OCI-LY7 (cell line): Measurements from ENCODE around the gene PRR3. TPM values are rescaled to one million over a fixed set of nuclear protein-coding genes. Genes with fewer than 3 reads are reported as not detected.
"Not testable (repeated sequence)": the region's sequence is repeated elsewhere in the genome, so short reads cannot be mapped to it uniquely, and the experiment has no call there.

Source experiments
- BruUV-seq: library from RNA; stranded (reverse); fragments of 400-500 nt; replicated peaks from 2 replicates; lab custom pipeline; 2021; lab: Mats Ljungman, UMichigan
- CTCF ChIA-PET: fragments of 300-600 bp; sonication (Branson Sonifier 250); formaldehyde crosslinking; loops from one replicate; lab custom pipeline; 2022; ENCODE audit warnings: antibody characterized with exemption; ENCODE audit not compliant: unreplicated experiment; lab: Charles Lee
- POLR2A ChIA-PET: fragments of 300-600 bp; sonication (Branson Sonifier 250); formaldehyde crosslinking; loops from one replicate; lab custom pipeline; 2022; ENCODE audit warnings: antibody characterized with exemption; lab: Charles Lee
- DNase-seq: peaks from one replicate; pipeline ENCODE4 v3.0.0-alpha.2; 2015; ENCODE audit warnings: low spot score
- H2AFZ ChIP-seq: fragments of 200-600 bp; sonication (generic), shearing (Covaris generic); 2 replicates; pipeline ENCODE4 v1.6.1; 2014; ENCODE audit warnings: mild to moderate bottlenecking, antibody characterized with exemption, low read length, moderate library complexity
- H3K27ac ChIP-seq: fragments of 200-600 bp; sonication (generic); 2 replicates; pipeline ENCODE4 v1.5.1; 2014; ENCODE audit warnings: mixed run types, low read depth, mild to moderate bottlenecking, moderate library complexity, low read length, inconsistent platforms; ENCODE audit not compliant: poor library complexity, severe bottlenecking
- H3K36me3 ChIP-seq: fragments of 200-600 bp; sonication (generic); 2 replicates; pipeline ENCODE4 v1.6.1; 2014; ENCODE audit warnings: mild to moderate bottlenecking, antibody characterized with exemption, low read length, moderate library complexity, mixed read lengths; ENCODE audit not compliant: insufficient read depth
- H3K4me1 ChIP-seq: fragments of 200-600 bp; sonication (generic); 2 replicates; pipeline ENCODE4 v1.5.1; 2014; ENCODE audit warnings: mild to moderate bottlenecking, low read length; ENCODE audit not compliant: insufficient read depth, poor library complexity, severe bottlenecking
- H3K4me2 ChIP-seq: fragments of 200-600 bp; sonication (generic); 2 replicates; pipeline ENCODE4 v1.6.1; 2014; ENCODE audit warnings: mild to moderate bottlenecking, low read length
- H3K4me3 ChIP-seq: fragments of 200-600 bp; sonication (generic); 2 replicates; pipeline ENCODE4 v1.5.1; 2014; ENCODE audit warnings: mild to moderate bottlenecking, low read depth, low read length; ENCODE audit not compliant: poor library complexity, severe bottlenecking
- H3K79me2 ChIP-seq: fragments of 200-600 bp; sonication (generic); 2 replicates; pipeline ENCODE4 v1.6.1; 2016; ENCODE audit warnings: low read depth, mild to moderate bottlenecking, low read length, moderate library complexity, mixed read lengths; ENCODE audit not compliant: insufficient read depth
- H3K9me2 ChIP-seq: fragments of 200-600 bp; sonication (generic); 2 replicates; pipeline ENCODE4 v1.6.1; 2016; ENCODE audit warnings: mild to moderate bottlenecking, low read length, mixed read lengths; ENCODE audit not compliant: insufficient read depth
- H3K9me3 ChIP-seq: fragments of 200-600 bp; sonication (generic); 2 replicates; pipeline ENCODE4 v1.6.1; 2014; ENCODE audit warnings: mild to moderate bottlenecking, mixed run types, low read length, mixed read lengths
- H4K20me1 ChIP-seq: fragments of 200-600 bp; sonication (generic); 2 replicates; pipeline ENCODE4 v1.6.1; 2014; ENCODE audit warnings: mild to moderate bottlenecking, antibody characterized with exemption, low read length, moderate library complexity, mixed read lengths; ENCODE audit not compliant: insufficient read depth
- EZH2phosphoT487 ChIP-seq: fragments of 200-600 bp; sonication (generic); IDR thresholded peaks from 2 replicates; pipeline ENCODE4 v1.6.1; 2018; ENCODE audit warnings: low read depth, borderline replicate concordance, mild to moderate bottlenecking, mixed run types, antibody characterized with exemption, low read length, moderate library complexity, mixed read lengths
- intact Hi-C: fragments of 100-400 bp; cut with micrococcal nuclease; formaldehyde crosslinking; loops from one replicate; pipeline ENCODE4 v1.10.0; 2022; ENCODE audit not compliant: unreplicated experiment
- total RNA-seq, 2 experiments: library from RNA; depleted of rRNA in 1 of 2; stranded (reverse); fragments of >200 nt in 1 of 2; shearing (Covaris generic) in 1 of 2; gene quantifications; 2 replicates each; pipeline ENCODE4 v1.2.3, GENCODE V29; 2014 to 2022
- TF ChIP-seq, protein P1 (sequence below): fragments of 200-600 bp; sonication (generic); conservative IDR thresholded peaks from 2 replicates; pipeline ENCODE4 v1.5.1; 2014; ENCODE audit warnings: mild to moderate bottlenecking, antibody characterized with exemption, low read length, moderate library complexity, mixed read lengths

PRR3 gene
- total RNA-seq, 2 experiments from 2014 or later = 25.2 to 34.9 TPM

DNA sequence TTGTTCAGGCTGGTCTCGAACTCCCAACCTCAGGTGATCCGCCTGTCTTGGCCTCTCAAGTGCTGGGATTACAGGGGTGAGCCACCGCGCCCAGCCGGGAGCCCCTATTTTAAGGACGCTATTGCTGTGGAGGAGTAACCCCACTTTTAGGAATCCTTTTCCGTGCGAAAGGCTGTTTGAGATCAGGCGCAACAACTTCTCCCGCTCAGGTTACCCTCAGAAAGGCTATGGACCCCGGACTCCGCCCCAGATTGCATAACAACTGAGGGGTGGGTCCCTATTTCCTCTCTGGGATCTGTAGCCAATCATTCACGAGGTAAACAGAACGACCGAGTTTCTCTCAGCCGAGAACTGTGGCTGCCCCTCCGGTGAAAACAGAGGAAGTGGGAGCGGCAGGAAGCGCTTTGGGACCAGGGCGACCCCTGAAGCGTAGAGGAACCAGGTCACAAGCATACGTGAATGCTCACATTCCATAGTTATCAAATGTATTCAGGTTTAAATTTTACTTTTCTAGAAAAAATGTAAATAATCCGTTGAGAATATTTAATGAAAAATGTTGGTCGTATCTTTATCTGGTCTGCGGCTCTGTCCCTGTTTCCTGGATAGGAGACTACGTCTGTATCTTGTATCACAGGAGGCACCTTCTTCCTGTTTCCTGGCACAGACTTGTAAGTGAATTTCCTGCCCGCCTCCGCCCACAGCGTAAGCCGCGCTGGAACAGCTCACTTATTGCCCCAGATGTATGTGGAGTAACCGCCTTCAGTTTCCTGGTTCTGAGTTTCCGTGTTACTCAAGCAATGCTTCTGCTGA, 40.9 kb upstream of the PRR3 start:
- Histone ChIP-seq H3K9me3 (no peaks in the 10 kb centered on the region), H3K79me2 (no peaks in the 10 kb centered on the region), H3K36me3 (no peaks in the 10 kb centered on the region), H2AFZ (peak overlapping the region; percentile 94), H3K4me3 (peak overlapping the region; percentile 69), H3K27ac (peak overlapping the region; percentile 77), H3K9me2 (no peaks in the 10 kb centered on the region), H3K4me1 (peaks cover 15% of the 10 kb centered on the region), H3K4me2 (peak overlapping the region; percentile 74), H4K20me1 (no peaks in the 10 kb centered on the region)
- no TSS peak for BruUV-seq
- no peak for TF ChIP-seq EZH2phosphoT487
- TF ChIP-seq, protein P1, sequence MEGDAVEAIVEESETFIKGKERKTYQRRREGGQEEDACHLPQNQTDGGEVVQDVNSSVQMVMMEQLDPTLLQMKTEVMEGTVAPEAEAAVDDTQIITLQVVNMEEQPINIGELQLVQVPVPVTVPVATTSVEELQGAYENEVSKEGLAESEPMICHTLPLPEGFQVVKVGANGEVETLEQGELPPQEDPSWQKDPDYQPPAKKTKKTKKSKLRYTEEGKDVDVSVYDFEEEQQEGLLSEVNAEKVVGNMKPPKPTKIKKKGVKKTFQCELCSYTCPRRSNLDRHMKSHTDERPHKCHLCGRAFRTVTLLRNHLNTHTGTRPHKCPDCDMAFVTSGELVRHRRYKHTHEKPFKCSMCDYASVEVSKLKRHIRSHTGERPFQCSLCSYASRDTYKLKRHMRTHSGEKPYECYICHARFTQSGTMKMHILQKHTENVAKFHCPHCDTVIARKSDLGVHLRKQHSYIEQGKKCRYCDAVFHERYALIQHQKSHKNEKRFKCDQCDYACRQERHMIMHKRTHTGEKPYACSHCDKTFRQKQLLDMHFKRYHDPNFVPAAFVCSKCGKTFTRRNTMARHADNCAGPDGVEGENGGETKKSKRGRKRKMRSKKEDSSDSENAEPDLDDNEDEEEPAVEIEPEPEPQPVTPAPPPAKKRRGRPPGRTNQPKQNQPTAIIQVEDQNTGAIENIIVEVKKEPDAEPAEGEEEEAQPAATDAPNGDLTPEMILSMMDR = no peak
- ChIA-PET POLR2A (interaction anchor here (0.6 to 0.8 kb wide), 5 partner anchors 8 to 156 kb away, joined by 3 to 5 read pairs (median 4); no protein-coding TSS in a partner anchor), CTCF (no interaction called here)
- DNase-seq = peak; percentile 93
- intact Hi-C loops = loop anchor here (1.0 kb wide), 1 partner anchor 27 kb away; the partner anchor contains the start of gene HLA-E

DNA sequence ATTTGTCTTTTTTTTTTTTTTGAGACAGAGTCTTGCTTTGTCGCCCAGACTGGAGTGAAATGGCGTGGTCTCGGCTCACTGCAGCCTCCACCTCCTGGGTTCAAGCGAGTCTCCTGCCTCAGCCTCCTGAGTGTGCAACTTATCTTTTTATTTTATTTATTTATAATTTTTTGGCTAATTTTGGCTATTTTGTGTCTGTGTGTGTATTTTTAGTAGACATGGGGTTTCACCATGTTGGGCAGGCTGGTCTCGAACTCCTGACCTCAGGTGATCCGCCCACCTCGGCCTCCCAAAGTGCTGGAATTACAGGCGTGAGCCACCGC, 40.4 kb upstream of the PRR3 start:
- DNase-seq, H3K79me2 ChIP-seq, H3K9me2 ChIP-seq, H3K9me3 ChIP-seq, H3K36me3 ChIP-seq, H4K20me1 ChIP-seq, BruUV-seq, CTCF ChIA-PET: not testable (repeated sequence)
- peak overlapping the region; percentile 69 for H3K4me3 ChIP-seq
- peak overlapping the region; percentile 77 for H3K27ac ChIP-seq
- H3K4me2 ChIP-seq = peak overlapping the region; percentile 74
- intact Hi-C loops = loop anchor here (1.0 kb wide), 1 partner anchor 27 kb away; the partner anchor contains the start of gene HLA-E
- peak overlapping the region; percentile 94; the same call in 1 of the 2 replicates for H2AFZ ChIP-seq
- peaks cover 15% of the 10 kb centered on the region for H3K4me1 ChIP-seq
- POLR2A ChIA-PET = interaction anchor here (0.6 to 0.8 kb wide), 5 partner anchors 8 to 156 kb away, joined by 3 to 5 read pairs (median 4); no protein-coding TSS in a partner anchor

DNA sequence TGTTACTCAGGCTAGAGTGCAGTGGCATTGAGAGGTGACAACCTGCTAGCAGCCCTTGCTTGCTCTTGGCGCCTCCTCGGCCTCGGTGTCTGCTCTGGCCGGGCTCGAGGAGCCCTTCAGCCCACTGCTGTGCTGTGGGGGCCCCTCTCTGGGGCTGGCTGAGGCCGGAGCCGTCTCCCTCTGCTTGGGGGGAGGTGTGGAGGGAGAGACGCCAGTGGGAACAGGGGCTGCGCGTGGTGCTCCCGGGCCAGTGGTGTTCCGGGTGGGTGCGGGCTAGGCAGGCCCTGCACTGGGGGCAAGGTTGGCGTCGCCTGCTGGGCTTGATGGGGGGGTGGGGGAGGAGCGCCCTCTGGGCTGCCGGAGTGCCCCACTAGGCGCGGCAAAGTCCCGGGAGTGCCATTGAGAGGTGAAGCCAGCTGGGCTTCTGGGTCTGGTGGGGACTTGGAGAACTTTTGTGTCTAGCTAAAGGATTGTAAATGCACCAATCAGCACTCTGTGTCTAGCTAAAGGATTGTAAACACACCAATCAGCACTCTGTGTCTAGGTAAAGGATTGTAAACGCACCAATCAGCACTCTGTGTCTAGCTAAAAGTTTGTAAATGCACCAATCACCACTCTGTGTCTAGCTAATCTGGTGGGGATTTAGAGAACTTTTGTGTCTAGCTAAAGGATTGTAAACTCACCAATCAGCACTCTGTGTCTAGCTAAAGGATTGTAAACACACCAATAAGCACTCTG, 39.2 kb upstream of the PRR3 start:
- H3K4me3 ChIP-seq, BruUV-seq, H3K36me3 ChIP-seq, H3K79me2 ChIP-seq, DNase-seq, H3K9me2 ChIP-seq, H3K27ac ChIP-seq, CTCF ChIA-PET, H3K9me3 ChIP-seq, H3K4me2 ChIP-seq, intact Hi-C loops, H2AFZ ChIP-seq, H4K20me1 ChIP-seq: not testable (repeated sequence)
- POLR2A ChIA-PET = interaction anchor here (0.6 to 1.2 kb wide), 4 partner anchors 8 to 154 kb away, joined by 3 to 6 read pairs (median 4); no protein-coding TSS in a partner anchor
- H3K4me1 ChIP-seq = peaks cover 15% of the 10 kb centered on the region

DNA sequence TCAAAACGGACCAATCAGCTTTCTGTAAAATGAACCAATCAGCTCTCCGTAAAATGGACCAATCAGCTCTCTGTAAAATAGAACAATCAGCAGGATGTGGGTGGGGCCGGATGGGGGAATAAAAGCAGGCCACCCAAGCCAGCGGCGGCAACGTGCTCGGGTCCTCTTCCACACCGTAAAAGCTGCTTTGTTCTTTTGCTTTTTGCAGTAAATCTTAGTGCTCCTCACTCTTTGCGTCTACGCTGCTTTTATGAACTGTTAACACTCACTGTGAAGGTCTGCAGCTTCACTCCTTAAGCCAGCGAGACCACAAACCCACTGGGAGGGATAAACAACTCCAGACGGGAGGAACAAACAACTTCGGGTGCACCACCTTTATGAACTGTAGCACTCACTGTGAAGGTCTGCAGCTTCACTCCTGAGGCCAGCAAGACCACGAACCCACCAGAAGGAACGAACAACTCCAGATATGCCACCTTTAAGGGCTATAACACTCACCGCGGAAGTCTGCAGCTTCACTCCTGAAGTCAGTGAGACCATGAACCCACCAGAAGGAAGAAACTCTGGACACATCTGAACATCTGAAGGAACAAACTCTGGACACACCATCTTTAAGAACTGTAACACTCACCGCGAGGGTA, 38.5 kb upstream of the PRR3 start:
- H3K4me1 ChIP-seq = peaks cover 15% of the 10 kb centered on the region
- H3K27ac ChIP-seq, H3K9me2 ChIP-seq, H3K9me3 ChIP-seq, H3K4me2 ChIP-seq, H4K20me1 ChIP-seq, BruUV-seq, H3K36me3 ChIP-seq, H3K79me2 ChIP-seq, H2AFZ ChIP-seq, H3K4me3 ChIP-seq, intact Hi-C loops, CTCF ChIA-PET: not testable (repeated sequence)
- POLR2A ChIA-PET = interaction anchor here (0.7 to 1.2 kb wide), 3 partner anchors 9 to 75 kb away, joined by 3 to 5 read pairs (median 3); no protein-coding TSS in a partner anchor
- DNase-seq = peak; percentile 43
